HCT116 (cell line): ENCODE results near the gene CYB5RL. TPM values are rescaled to one million over a fixed set of nuclear protein-coding genes. Genes with fewer than 3 reads are reported as not detected.

ENCODE experiments used
- ATAC-seq: fragments of 200-7000 bp; cut with Tn5 transposase; 2 replicates; pipeline ENCODE4 v1.9.1; 2020; ENCODE audit warnings: mild to moderate bottlenecking, moderate library complexity
- BruUV-seq: library from RNA; stranded (reverse); fragments of 400-500 nt; replicated peaks from 2 replicates; lab custom pipeline; 2021; lab: Mats Ljungman, UMichigan
- CTCF ChIA-PET: fragments of 300-600 bp; sonication (Branson Sonifier 250); formaldehyde crosslinking; loops from one replicate; lab custom pipeline; 2021; ENCODE audit warnings: antibody characterized with exemption; lab: Charles Lee
- POLR2A ChIA-PET: fragments of 300-600, 350-600 bp; sonication (Branson Sonifier 250); formaldehyde crosslinking; loops from one replicate; lab custom pipeline; 2021; ENCODE audit warnings: antibody characterized with exemption; lab: Charles Lee
- RAD21 ChIA-PET, 2 experiments: fragments of 300-600 bp; sonication (Branson Sonifier 250); formaldehyde crosslinking; loops; one replicate each; lab custom pipeline; 2023; ENCODE audit warnings: low total read pairs in 2 of 2; ENCODE audit not compliant: uncharacterized antibody in 2 of 2, unreplicated experiment in 2 of 2, low non-redundant PET in 1 of 2; lab: Charles Lee
- DNase-seq: peaks from one replicate; pipeline ENCODE4 v3.0.0-alpha.2; 2010; ENCODE audit warnings: low read depth, low spot score
- H2AFZ ChIP-seq: fragments of 200-600 bp; shearing (Covaris generic), sonication (generic); 2 replicates; pipeline ENCODE4 v1.6.1; 2017; ENCODE audit warnings: low read depth, mixed run types, mixed read lengths, antibody characterized with exemption, low read length; ENCODE audit not compliant: poor library complexity, severe bottlenecking
- H3K27ac ChIP-seq: 2 replicates; pipeline ENCODE4 v1.5.1; 2012; ENCODE audit warnings: low read depth, low read length
- H3K27me3 ChIP-seq: fragments of 200-600 bp; sonication (generic); 2 replicates; pipeline ENCODE4 v1.6.1; 2016; ENCODE audit warnings: mixed run types, low read length, mixed read lengths; ENCODE audit not compliant: insufficient read depth
- H3K36me3 ChIP-seq, 2 experiments: fragments of 200-500 bp in 1 of 2; fragments of 200-600 bp in 1 of 2; sonication (Bioruptor generic) in 1 of 2; sonication (generic) in 1 of 2; 2 replicates each; pipeline versions ENCODE4 v1.5.1 to v1.6.1; 2014 to 2016; ENCODE audit warnings: low read length in 2 of 2, inconsistent platforms in 1 of 2, mixed read lengths in 1 of 2, mixed run types in 1 of 2; ENCODE audit not compliant: insufficient read depth in 2 of 2, control insufficient read depth in 1 of 2
- H3K4me1 ChIP-seq, 2 experiments: fragments of 200-600 bp in 1 of 2; sonication (generic) in 1 of 2; 2 replicates each; pipeline versions ENCODE4 v1.5.1 to v1.6.1; 2012 to 2017; ENCODE audit warnings: low read length in 2 of 2, inconsistent platforms in 1 of 2, mild to moderate bottlenecking in 1 of 2, mixed read lengths in 1 of 2, mixed run types in 1 of 2, moderate library complexity in 1 of 2; ENCODE audit not compliant: insufficient read depth in 2 of 2, control insufficient read depth in 1 of 2
- H3K4me2 ChIP-seq: fragments of 200-600 bp; sonication (generic); 2 replicates; pipeline ENCODE4 v1.6.1; 2017; ENCODE audit warnings: mixed run types, low read length, mixed read lengths
- H3K4me3 ChIP-seq, 2 experiments: fragments of 200-600 bp in 1 of 2; sonication (generic) in 1 of 2; replicated peaks in 1 of 2; 2 replicates each; pipeline ENCODE4 v1.5.1; 2011 to 2016; ENCODE audit warnings: low read length in 2 of 2, control low read depth in 1 of 2, low read depth in 1 of 2, mild to moderate bottlenecking in 1 of 2, mixed read lengths in 1 of 2, mixed run types in 1 of 2
- H3K79me2 ChIP-seq: fragments of 200-600 bp; sonication (generic); 2 replicates; pipeline ENCODE4 v1.6.1; 2017; ENCODE audit warnings: mild to moderate bottlenecking, mixed run types, low read length, moderate library complexity, mixed read lengths; ENCODE audit not compliant: insufficient read depth
- H3K9ac ChIP-seq: fragments of 200-600 bp; sonication (generic); 2 replicates; pipeline ENCODE4 v1.6.1; 2016; ENCODE audit warnings: low read length, mixed read lengths
- H3K9me2 ChIP-seq: fragments of 200-600 bp; sonication (generic), shearing (Covaris generic); 2 replicates; pipeline ENCODE4 v1.6.1; 2017; ENCODE audit warnings: mixed run types, mild to moderate bottlenecking, moderate library complexity; ENCODE audit not compliant: insufficient read depth
- H3K9me3 ChIP-seq, 2 experiments: fragments of 200-500 bp in 1 of 2; fragments of 200-600 bp in 1 of 2; sonication (Bioruptor generic) in 1 of 2; sonication (generic) in 1 of 2; 2 replicates each; pipeline ENCODE4 v1.6.1; 2014 to 2017; ENCODE audit warnings: low read length in 2 of 2, mixed read lengths in 2 of 2, inconsistent platforms in 1 of 2, low read depth in 1 of 2, mild to moderate bottlenecking in 1 of 2, mixed run types in 1 of 2, moderate library complexity in 1 of 2; ENCODE audit not compliant: control insufficient read depth in 1 of 2, insufficient read depth in 1 of 2
- H4K20me1 ChIP-seq: fragments of 200-600 bp; sonication (generic), shearing (Covaris generic); 2 replicates; pipeline ENCODE4 v1.6.1; 2017; ENCODE audit warnings: mixed run types, mild to moderate bottlenecking, moderate library complexity; ENCODE audit not compliant: insufficient read depth
- ATF3 ChIP-seq: IDR thresholded peaks from 2 replicates; pipeline ENCODE4 v1.6.1; 2012
- CBX3 ChIP-seq: IDR thresholded peaks from 2 replicates; pipeline ENCODE4 v1.6.1; 2012; ENCODE audit warnings: low read depth
- CTCF ChIP-seq, 3 experiments: fragments of 200-600 bp in 1 of 3; sonication (generic) in 1 of 3; IDR thresholded peaks in 2 of 3; conservative IDR thresholded peaks in 1 of 3; 2 replicates each; pipeline ENCODE4 v1.5.1; 2012 to 2017; ENCODE audit warnings: low read depth in 2 of 3, low read length in 2 of 3, antibody characterized with exemption in 1 of 3, borderline replicate concordance in 1 of 3, control low read depth in 1 of 3, mild to moderate bottlenecking in 1 of 3, mixed read lengths in 1 of 3, mixed run types in 1 of 3, moderate library complexity in 1 of 3; ENCODE audit not compliant: insufficient read depth in 1 of 3
- ELF1 ChIP-seq: IDR thresholded peaks from 2 replicates; pipeline ENCODE4 v1.6.1; 2012; ENCODE audit warnings: low read depth, borderline replicate concordance
- FOSL1 ChIP-seq: IDR thresholded peaks from 2 replicates; pipeline ENCODE4 v1.6.1; 2012; ENCODE audit warnings: low read depth
- JUND ChIP-seq: IDR thresholded peaks from 2 replicates; pipeline ENCODE4 v1.6.1; 2012
- MAX ChIP-seq: IDR thresholded peaks from 2 replicates; pipeline ENCODE4 v1.6.1; 2012
- POLR2A ChIP-seq: IDR thresholded peaks from 2 replicates; pipeline ENCODE4 v1.7.0; 2011; ENCODE audit warnings: borderline replicate concordance; ENCODE audit not compliant: insufficient read depth, insufficient read length; ENCODE audit errors: extremely low read depth
- RAD21 ChIP-seq: IDR thresholded peaks from 2 replicates; pipeline ENCODE4 v1.6.1; 2012; ENCODE audit warnings: low read depth, mild to moderate bottlenecking
- REST ChIP-seq: IDR thresholded peaks from 2 replicates; pipeline ENCODE4 v1.6.1; 2012; ENCODE audit warnings: low read depth
- SP1 ChIP-seq: IDR thresholded peaks from 2 replicates; pipeline ENCODE4 v1.6.1; 2012; ENCODE audit warnings: low read depth
- SRF ChIP-seq: IDR thresholded peaks from 2 replicates; pipeline ENCODE4 v1.6.1; 2012; ENCODE audit warnings: low read depth
- TCF7L2 ChIP-seq: IDR thresholded peaks from 2 replicates; pipeline ENCODE4 v1.7.0; 2011; ENCODE audit warnings: borderline replicate concordance, inconsistent platforms; ENCODE audit not compliant: insufficient read depth, insufficient read length; ENCODE audit errors: extremely low read depth
- YY1 ChIP-seq: IDR thresholded peaks from 2 replicates; pipeline ENCODE4 v1.6.1; 2011; ENCODE audit warnings: low read length, low read depth, moderate library complexity, mild to moderate bottlenecking; ENCODE audit not compliant: insufficient replicate concordance; ENCODE audit errors: extremely low read depth
- ZBTB33 ChIP-seq: IDR thresholded peaks from 2 replicates; pipeline ENCODE4 v1.6.1; 2011; ENCODE audit warnings: mild to moderate bottlenecking, low read length, moderate library complexity; ENCODE audit not compliant: insufficient replicate concordance; ENCODE audit errors: extremely low read depth
- ZNF274 ChIP-seq: fragments of 200-500 bp; sonication (Bioruptor generic); IDR thresholded peaks from 2 replicates; pipeline ENCODE4 v1.6.1; 2014; ENCODE audit warnings: mild to moderate bottlenecking, low read depth, low read length, inconsistent platforms
- intact Hi-C: fragments of 100-400 bp; cut with micrococcal nuclease; formaldehyde crosslinking; loops from 2 replicates; pipeline ENCODE4 v1.10.0; 2022
- total RNA-seq: library from RNA; stranded (reverse); gene quantifications from one replicate; pipeline ENCODE4 v1.2.1, GENCODE V29; 2021; ENCODE audit not compliant: unreplicated experiment

Gene CYB5RL
- total RNA-seq, 1 experiment from 2014 or later, result 11.7 TPM

GRCh38 chr1:54193453-54193852, 6.4 kb downstream of the CYB5RL start:
- Histone ChIP-seq H3K4me3 (no peak overlapping the region), H3K79me2 (no peaks in the 10 kb centered on the region), H3K9me3 (no peaks in the 10 kb centered on the region), H2AFZ (no peak overlapping the region), H3K4me1 (no peaks in the 10 kb centered on the region), H3K27ac (no peak overlapping the region), H3K4me2 (no peak overlapping the region), H3K27me3 (no peaks in the 10 kb centered on the region), H3K9ac (no peak overlapping the region), H3K9me2 (no peaks in the 10 kb centered on the region), H4K20me1 (no peaks in the 10 kb centered on the region), H3K36me3 (0 out of 4 replicates have a peak, but pooled peaks cover 0 to 3% of the 10 kb centered on the region in 2 experiments)
- BruUV-seq, result no TSS peak
- ChIA-PET CTCF (no interaction called here), RAD21 (no interaction called here), POLR2A (no interaction called here)
- ATAC-seq, result no peak
- intact Hi-C loops, result no loop called here
- TF ChIP-seq CBX3, result no peak
- TF ChIP-seq ELF1, result no peak
- TF ChIP-seq FOSL1, result no peak
- no peak for TF ChIP-seq RAD21
- TF ChIP-seq POLR2A, result no peak
- TF ChIP-seq SRF, result no peak
- no peak for TF ChIP-seq ZNF274
- no peak for TF ChIP-seq MAX
- TF ChIP-seq ATF3, result no peak
- TF ChIP-seq SP1, result no peak
- no peak for TF ChIP-seq TCF7L2
- no peak for TF ChIP-seq REST
- no peak for TF ChIP-seq JUND
- TF ChIP-seq ZBTB33, result no peak
- TF ChIP-seq CTCF (IDR thresholded peaks at IDR 0.05 in 2 of 3, conservative IDR thresholded peaks at IDR 0.05 in 1 of 3; ENCODE audit: borderline replicate concordance in 1 of 3, insufficient read depth in 1 of 3, low read depth in 2 of 3, low read length in 2 of 3), result no peak
- TF ChIP-seq YY1, result no peak
- no peak for DNase-seq
